ENCODE measurements around the gene SLC15A5. TPM values are rescaled to one million over a fixed set of nuclear protein-coding genes. Genes with fewer than 3 reads are reported as not detected.

SLC15A5 gene
- total RNA-seq, 1 donor from 2014 or later: not detected

GRCh38 chr12:16271062-16271461 lies 6.4 kb downstream of the SLC15A5 start:
- Histone ChIP-seq H3K27ac (ENCODE audit: low read depth, low read length) (no peak overlapping the region), H3K9ac (ENCODE audit: low read depth in 1 of 3, low read length in 3 of 3) (no peak overlapping the region), H3K4me1 (ENCODE audit: control insufficient read depth in 3 of 3, insufficient read depth in 3 of 3, low read length in 3 of 3) (no peaks in the 10 kb centered on the region), H3K27me3 (ENCODE audit: control insufficient read depth in 3 of 3, insufficient read depth in 3 of 3, low read length in 3 of 3) (no peaks in the 10 kb centered on the region), H3K4me3 (ENCODE audit: low read length in 3 of 3) (no peak overlapping the region), H3K36me3 (ENCODE audit: control insufficient read depth in 3 of 3, insufficient read depth in 3 of 3, low read length in 3 of 3) (no peaks in the 10 kb centered on the region), H3K9me3 (ENCODE audit: control insufficient read depth in 3 of 3, low read length in 3 of 3) (no peaks in the 10 kb centered on the region)

DNA sequence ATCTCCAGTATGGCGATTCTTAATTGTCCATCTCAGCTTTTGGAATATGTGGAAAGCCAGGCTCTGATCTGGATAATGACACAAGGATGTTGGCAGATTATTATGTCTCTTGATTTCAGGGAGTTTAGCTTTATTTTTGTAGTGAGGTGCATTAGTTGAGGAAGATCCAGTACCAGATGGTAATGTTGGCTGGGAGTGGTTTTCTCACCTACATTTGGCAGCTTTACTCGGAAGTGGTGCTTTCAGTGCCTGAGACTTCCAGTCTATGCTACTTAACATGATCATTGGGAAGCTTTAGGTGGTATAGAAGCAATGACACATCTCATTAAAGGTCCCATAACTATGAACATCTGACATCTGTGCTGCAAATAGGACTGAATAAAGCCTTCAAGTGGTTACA lies 7.5 kb downstream of the SLC15A5 start:
- Histone ChIP-seq H3K4me1 (ENCODE audit: control insufficient read depth in 3 of 3, insufficient read depth in 3 of 3, low read length in 3 of 3) (no peaks in the 10 kb centered on the region), H3K27ac (ENCODE audit: low read depth, low read length) (no peak overlapping the region), H3K36me3 (ENCODE audit: control insufficient read depth in 3 of 3, insufficient read depth in 3 of 3, low read length in 3 of 3) (no peaks in the 10 kb centered on the region), H3K9me3 (ENCODE audit: control insufficient read depth in 3 of 3, low read length in 3 of 3) (no peaks in the 10 kb centered on the region), H3K27me3 (ENCODE audit: control insufficient read depth in 3 of 3, insufficient read depth in 3 of 3, low read length in 3 of 3) (no peaks in the 10 kb centered on the region), H3K9ac (ENCODE audit: low read depth in 1 of 3, low read length in 3 of 3) (no peak overlapping the region), H3K4me3 (ENCODE audit: low read length in 3 of 3) (no peak overlapping the region)

GRCh38 chr12:16266085-16266484 lies 11.4 kb downstream of the SLC15A5 start:
- H3K9me3 ChIP-seq (ENCODE audit: control insufficient read depth in 3 of 3, low read length in 3 of 3): no peaks in the 10 kb centered on the region
- H3K9ac ChIP-seq (ENCODE audit: low read depth in 1 of 3, low read length in 3 of 3): no peak overlapping the region
- no peak overlapping the region for H3K4me3 ChIP-seq (ENCODE audit: low read length in 3 of 3)
- no peaks in the 10 kb centered on the region for H3K4me1 ChIP-seq (ENCODE audit: control insufficient read depth in 3 of 3, insufficient read depth in 3 of 3, low read length in 3 of 3)
- no peak overlapping the region for H3K27ac ChIP-seq (ENCODE audit: low read depth, low read length)
- H3K27me3 ChIP-seq (ENCODE audit: control insufficient read depth in 3 of 3, insufficient read depth in 3 of 3, low read length in 3 of 3): no peaks in the 10 kb centered on the region
- H3K36me3 ChIP-seq (ENCODE audit: control insufficient read depth in 3 of 3, insufficient read depth in 3 of 3, low read length in 3 of 3): no peaks in the 10 kb centered on the region

DNA sequence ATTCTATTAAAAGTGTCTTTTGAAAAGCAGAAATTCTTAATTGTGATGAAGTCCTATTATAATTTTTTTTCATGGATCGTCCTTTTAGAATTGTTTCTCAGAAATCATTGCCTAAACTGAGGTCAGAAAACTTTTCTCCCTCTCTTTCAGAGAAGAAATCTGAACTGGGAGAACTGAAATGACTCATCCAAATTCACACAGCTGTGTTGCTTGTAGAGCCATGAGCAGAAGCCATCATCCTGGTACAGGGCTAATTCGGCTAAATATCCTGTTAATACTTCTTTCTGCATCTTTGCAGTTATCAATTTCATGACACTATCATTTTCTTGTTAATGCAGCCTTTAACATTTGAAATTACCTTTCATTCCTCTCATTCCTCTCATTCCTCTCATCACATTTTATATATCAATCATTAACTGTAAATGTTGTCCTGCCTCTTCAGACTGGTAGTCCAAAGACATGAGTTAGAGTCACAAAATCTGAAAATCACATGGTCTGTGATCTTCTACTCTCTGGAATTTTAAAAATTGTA lies 15.5 kb downstream of the SLC15A5 start:
- H3K27ac ChIP-seq (ENCODE audit: low read depth, low read length): no peak overlapping the region

DNA sequence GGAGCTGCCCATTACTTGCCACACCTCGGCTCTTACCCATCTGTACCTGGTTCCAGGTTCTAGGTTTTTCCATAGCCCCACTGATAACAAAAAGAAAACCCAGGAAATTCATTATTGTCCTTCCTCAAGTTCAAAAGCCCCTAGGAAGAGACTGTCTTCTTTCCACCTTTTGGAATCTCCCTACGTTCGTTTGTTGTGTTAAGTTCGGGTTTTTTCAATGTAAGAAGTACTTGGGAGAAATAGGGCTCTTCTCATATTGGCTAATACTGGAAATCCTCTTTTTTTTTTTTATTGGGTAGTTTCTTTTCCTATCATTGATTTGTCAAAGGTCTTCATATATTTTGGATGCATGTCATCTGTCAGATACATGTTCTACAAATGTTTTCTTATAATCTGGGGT lies 17.3 kb downstream of the SLC15A5 start:
- Histone ChIP-seq H3K36me3 (ENCODE audit: control insufficient read depth in 3 of 3, insufficient read depth in 3 of 3, low read length in 3 of 3) (no peaks in the 10 kb centered on the region), H3K27ac (ENCODE audit: low read depth, low read length) (no peak overlapping the region), H3K4me3 (ENCODE audit: low read length in 3 of 3) (no peak overlapping the region), H3K27me3 (ENCODE audit: control insufficient read depth in 3 of 3, insufficient read depth in 3 of 3, low read length in 3 of 3) (no peaks in the 10 kb centered on the region), H3K9me3 (ENCODE audit: control insufficient read depth in 3 of 3, low read length in 3 of 3) (no peaks in the 10 kb centered on the region), H3K4me1 (ENCODE audit: control insufficient read depth in 3 of 3, insufficient read depth in 3 of 3, low read length in 3 of 3) (no peaks in the 10 kb centered on the region), H3K9ac (ENCODE audit: low read depth in 1 of 3, low read length in 3 of 3) (no peak overlapping the region)

More for the DNA sequence above, 15.5 kb downstream of the SLC15A5 start:
- Histone ChIP-seq H3K36me3 (ENCODE audit: control insufficient read depth in 3 of 3, insufficient read depth in 3 of 3, low read length in 3 of 3) (no peaks in the 10 kb centered on the region), H3K4me3 (ENCODE audit: low read length in 3 of 3) (no peak overlapping the region), H3K9ac (ENCODE audit: low read depth in 1 of 3, low read length in 3 of 3) (no peak overlapping the region), H3K4me1 (ENCODE audit: control insufficient read depth in 3 of 3, insufficient read depth in 3 of 3, low read length in 3 of 3) (no peaks in the 10 kb centered on the region), H3K9me3 (ENCODE audit: control insufficient read depth in 3 of 3, low read length in 3 of 3) (no peaks in the 10 kb centered on the region), H3K27me3 (ENCODE audit: control insufficient read depth in 3 of 3, insufficient read depth in 3 of 3, low read length in 3 of 3) (no peaks in the 10 kb centered on the region)

- H3K4me1 ChIP-seq (ENCODE audit: control insufficient read depth in 3 of 3, insufficient read depth in 3 of 3, low read length in 3 of 3): no peaks in the 10 kb centered on the region
- no peaks in the 10 kb centered on the region for H3K36me3 ChIP-seq (ENCODE audit: control insufficient read depth in 3 of 3, insufficient read depth in 3 of 3, low read length in 3 of 3)
- no peak overlapping the region for H3K27ac ChIP-seq (ENCODE audit: low read depth, low read length)
- no peaks in the 10 kb centered on the region for H3K27me3 ChIP-seq (ENCODE audit: control insufficient read depth in 3 of 3, insufficient read depth in 3 of 3, low read length in 3 of 3)
- H3K4me3 ChIP-seq (ENCODE audit: low read length in 3 of 3): no peak overlapping the region
- peaks cover 0 to 4% (median 0%) of the 10 kb centered on the region in 3 donors for H3K9me3 ChIP-seq (ENCODE audit: control insufficient read depth in 3 of 3, low read length in 3 of 3)
- no peak overlapping the region for H3K9ac ChIP-seq (ENCODE audit: low read depth in 1 of 3, low read length in 3 of 3)
Measured at GRCh38 chr12:16258963-16259362, 18.5 kb downstream of the SLC15A5 start.

DNA sequence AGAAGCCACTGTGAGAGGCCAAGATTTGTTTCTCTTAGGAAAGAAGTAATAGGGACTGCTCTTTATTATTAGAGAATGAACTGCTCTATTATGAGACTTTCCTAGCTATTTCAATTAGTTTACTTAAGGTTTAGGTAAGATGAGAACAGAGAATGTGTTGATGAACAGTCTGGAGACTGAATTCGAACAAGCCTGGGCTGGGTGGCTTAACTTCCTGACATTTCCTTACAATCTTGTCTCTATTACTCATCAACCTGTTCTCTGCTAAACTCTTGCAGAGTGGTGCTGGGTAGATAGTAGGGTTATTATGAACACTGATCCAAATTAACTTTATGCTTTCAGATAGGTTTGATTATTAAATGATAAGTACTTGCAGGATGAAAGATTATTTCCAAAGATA lies 31.2 kb downstream of the SLC15A5 start:
- H3K4me1 ChIP-seq (ENCODE audit: control insufficient read depth in 3 of 3, insufficient read depth in 3 of 3, low read length in 3 of 3): no peaks in the 10 kb centered on the region
- no peaks in the 10 kb centered on the region for H3K27me3 ChIP-seq (ENCODE audit: control insufficient read depth in 3 of 3, insufficient read depth in 3 of 3, low read length in 3 of 3)
- H3K36me3 ChIP-seq (ENCODE audit: control insufficient read depth in 3 of 3, insufficient read depth in 3 of 3, low read length in 3 of 3): no peaks in the 10 kb centered on the region
- no peaks in the 10 kb centered on the region for H3K9me3 ChIP-seq (ENCODE audit: control insufficient read depth in 3 of 3, low read length in 3 of 3)
- no peak overlapping the region for H3K27ac ChIP-seq (ENCODE audit: low read depth, low read length)
- no peak overlapping the region for H3K9ac ChIP-seq (ENCODE audit: low read depth in 1 of 3, low read length in 3 of 3)
- no peak overlapping the region for H3K4me3 ChIP-seq (ENCODE audit: low read length in 3 of 3)

DNA sequence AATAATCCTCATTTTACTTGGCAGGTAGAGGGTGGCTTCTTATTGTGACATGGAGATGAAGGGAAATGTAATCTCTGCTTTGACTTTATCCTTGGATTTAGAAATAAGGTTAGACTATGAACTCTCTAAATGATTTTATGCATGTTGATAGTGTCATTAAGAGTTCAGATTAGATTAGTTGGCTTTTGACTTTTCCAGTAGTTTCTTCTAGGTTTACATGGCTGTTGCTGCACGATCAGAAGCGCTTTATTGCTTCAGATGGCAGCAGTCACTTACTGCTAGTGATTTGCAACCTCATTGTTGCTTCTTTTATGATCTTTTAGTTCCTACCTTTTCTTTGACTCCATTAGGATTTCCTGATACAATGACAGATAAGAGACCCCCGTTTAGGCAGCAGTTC lies 32.3 kb downstream of the SLC15A5 start:
- H3K4me1 ChIP-seq (ENCODE audit: control insufficient read depth in 3 of 3, insufficient read depth in 3 of 3, low read length in 3 of 3): no peaks in the 10 kb centered on the region
- no peak overlapping the region for H3K9ac ChIP-seq (ENCODE audit: low read depth in 1 of 3, low read length in 3 of 3)
- H3K36me3 ChIP-seq (ENCODE audit: control insufficient read depth in 3 of 3, insufficient read depth in 3 of 3, low read length in 3 of 3): no peaks in the 10 kb centered on the region
- H3K27ac ChIP-seq (ENCODE audit: low read depth, low read length): no peak overlapping the region
- no peak overlapping the region for H3K4me3 ChIP-seq (ENCODE audit: low read length in 3 of 3)
- no peaks in the 10 kb centered on the region for H3K9me3 ChIP-seq (ENCODE audit: control insufficient read depth in 3 of 3, low read length in 3 of 3)
- no peaks in the 10 kb centered on the region for H3K27me3 ChIP-seq (ENCODE audit: control insufficient read depth in 3 of 3, insufficient read depth in 3 of 3, low read length in 3 of 3)

- Histone ChIP-seq H3K27ac (ENCODE audit: low read depth, low read length) (no peak overlapping the region), H3K9ac (ENCODE audit: low read depth in 1 of 3, low read length in 3 of 3) (no peak overlapping the region), H3K27me3 (ENCODE audit: control insufficient read depth in 3 of 3, insufficient read depth in 3 of 3, low read length in 3 of 3) (no peaks in the 10 kb centered on the region), H3K4me3 (ENCODE audit: low read length in 3 of 3) (no peak overlapping the region), H3K9me3 (ENCODE audit: control insufficient read depth in 3 of 3, low read length in 3 of 3) (no peaks in the 10 kb centered on the region), H3K4me1 (ENCODE audit: control insufficient read depth in 3 of 3, insufficient read depth in 3 of 3, low read length in 3 of 3) (no peaks in the 10 kb centered on the region), H3K36me3 (ENCODE audit: control insufficient read depth in 3 of 3, insufficient read depth in 3 of 3, low read length in 3 of 3) (no peaks in the 10 kb centered on the region)
Measured at GRCh38 chr12:16243487-16244412, 33.7 kb downstream of the SLC15A5 start.

DNA sequence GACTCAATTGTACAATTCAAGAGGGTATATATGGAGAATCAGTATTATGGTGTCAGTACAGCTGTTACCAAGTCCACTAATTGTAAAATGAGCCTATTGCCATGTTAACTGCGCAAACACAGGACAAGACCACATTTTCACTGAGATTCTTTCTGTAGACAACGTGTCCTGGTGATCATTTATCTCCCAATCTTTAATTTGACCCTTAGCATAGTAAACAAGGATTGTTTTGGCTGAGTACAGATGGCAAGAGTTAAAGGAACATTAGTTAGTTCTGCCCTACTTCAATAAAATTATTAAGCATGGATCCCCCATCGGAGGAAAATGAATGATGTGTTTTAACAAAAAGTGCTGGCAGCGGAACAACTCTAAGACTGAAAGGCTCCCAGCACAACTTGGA lies 36.1 kb downstream of the SLC15A5 start:
- H3K27ac ChIP-seq (ENCODE audit: low read depth, low read length): no peak overlapping the region

More for the DNA sequence above, 36.1 kb downstream of the SLC15A5 start:
- H3K9ac ChIP-seq (ENCODE audit: low read depth in 1 of 3, low read length in 3 of 3): no peak overlapping the region
- no peaks in the 10 kb centered on the region for H3K4me1 ChIP-seq (ENCODE audit: control insufficient read depth in 3 of 3, insufficient read depth in 3 of 3, low read length in 3 of 3)
- no peaks in the 10 kb centered on the region for H3K27me3 ChIP-seq (ENCODE audit: control insufficient read depth in 3 of 3, insufficient read depth in 3 of 3, low read length in 3 of 3)
- no peak overlapping the region for H3K4me3 ChIP-seq (ENCODE audit: low read length in 3 of 3)
- H3K9me3 ChIP-seq (ENCODE audit: control insufficient read depth in 3 of 3, low read length in 3 of 3): no peaks in the 10 kb centered on the region
- H3K36me3 ChIP-seq (ENCODE audit: control insufficient read depth in 3 of 3, insufficient read depth in 3 of 3, low read length in 3 of 3): no peaks in the 10 kb centered on the region

Measured in skeletal muscle tissue (tissue), 4 donors.